Measurements from ENCODE around the gene UCP2.

The UCP2 gene

DNA sequence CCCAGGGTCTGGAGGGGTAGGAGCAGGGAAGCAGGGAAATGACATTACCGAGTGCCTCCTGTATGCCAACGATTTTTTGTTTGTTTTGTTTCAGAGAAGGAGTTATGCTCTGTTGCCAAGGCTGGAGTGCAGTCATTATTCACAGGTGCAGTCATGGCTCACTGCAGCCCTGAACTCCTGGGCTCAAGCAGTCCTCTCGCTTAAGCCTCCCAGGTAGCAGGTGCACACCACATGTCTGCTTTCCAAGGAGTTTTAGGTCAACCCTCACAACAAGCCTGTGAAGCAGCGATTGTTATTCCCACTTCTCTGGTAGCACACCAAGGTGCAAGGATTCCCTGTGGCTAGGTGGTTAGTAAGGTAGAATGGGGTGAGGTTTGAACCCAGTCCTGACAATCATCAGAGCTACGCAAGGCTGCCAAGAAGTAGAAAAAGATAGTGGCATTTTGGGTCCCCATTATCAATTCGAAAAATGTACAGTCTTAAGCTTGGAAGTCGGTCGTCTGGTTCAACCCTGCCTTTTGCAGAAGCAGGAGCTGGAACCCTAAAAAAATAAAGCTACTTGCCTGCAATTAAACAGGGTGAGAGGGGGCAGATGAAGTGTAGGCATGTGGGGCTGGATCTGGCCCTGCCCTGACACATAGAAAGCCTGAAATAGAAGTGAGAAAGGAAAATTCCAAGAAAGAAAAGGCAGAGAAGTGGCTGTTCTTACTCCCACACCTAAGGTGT is 17.1 kb upstream of the UCP2 start:
- H3K27me3 ChIP-seq (ENCODE audit: control insufficient read depth in 3 of 3, insufficient read depth in 3 of 3, low read depth in 1 of 3, low read length in 3 of 3) = no peaks in the 10 kb centered on the region
- H3K9me3 ChIP-seq (replicated peaks in 1 of 2; ENCODE audit: control insufficient read depth in 2 of 2, insufficient read depth in 1 of 2, low read depth in 1 of 2, low read length in 2 of 2) = no peaks in the 10 kb centered on the region
- no peak overlapping the region for H3K4me3 ChIP-seq (ENCODE audit: low read length in 2 of 2)
- no peak overlapping the region for H2BK15ac ChIP-seq (ENCODE audit: low read length)
- no peak overlapping the region for H3K14ac ChIP-seq (ENCODE audit: low read length)
- H4K8ac ChIP-seq (ENCODE audit: low read depth, low read length) = no peak overlapping the region
- no peak overlapping the region for H3K4ac ChIP-seq (ENCODE audit: low read length)
- no peak overlapping the region for H2AK5ac ChIP-seq (ENCODE audit: low read depth, low read length)
- H3K9ac ChIP-seq (ENCODE audit: low read depth, low read length, poor library complexity) = no peak overlapping the region
- H3K4me1 ChIP-seq (ENCODE audit: control insufficient read depth in 2 of 2, insufficient read depth in 1 of 2, low read depth in 1 of 2, low read length in 2 of 2) = no peaks in the 10 kb centered on the region
- no peak overlapping the region for H4K91ac ChIP-seq (ENCODE audit: low read depth, low read length, poor library complexity)
- H2BK120ac ChIP-seq (ENCODE audit: low read depth, low read length) = no peak overlapping the region
- no peak for DNase-seq (ENCODE audit: low spot score)
- H3K18ac ChIP-seq (ENCODE audit: low read length) = no peak overlapping the region
- H2AFZ ChIP-seq (ENCODE audit: low read length) = no peak overlapping the region
- H3K27ac ChIP-seq (replicated peaks; ENCODE audit: low read length) = no peak overlapping the region
- WGBS, 2 donors (ENCODE audit: extremely low coverage in 2 of 2, insufficient read length in 2 of 2, insufficient replicate concordance in 1 of 2) = no CpG with 5 or more reads among the region's 8 CpGs
- no peak overlapping the region for H2BK12ac ChIP-seq (ENCODE audit: low read length)
- no peaks in the 10 kb centered on the region for H3K79me1 ChIP-seq (ENCODE audit: low read depth, low read length)
- H3K23ac ChIP-seq (ENCODE audit: low read depth, low read length, poor library complexity) = no peak overlapping the region
- peaks cover 2 to 36% of the 10 kb centered on the region in 2 donors for H3K36me3 ChIP-seq (replicated peaks in 1 of 2; ENCODE audit: control insufficient read depth in 2 of 2, insufficient read depth in 2 of 2, low read length in 2 of 2)
- H2BK5ac ChIP-seq (ENCODE audit: low read length) = no peak overlapping the region
- H3K4me2 ChIP-seq (ENCODE audit: insufficient read depth, low read length, poor library complexity, severe bottlenecking) = no peak overlapping the region

DNA sequence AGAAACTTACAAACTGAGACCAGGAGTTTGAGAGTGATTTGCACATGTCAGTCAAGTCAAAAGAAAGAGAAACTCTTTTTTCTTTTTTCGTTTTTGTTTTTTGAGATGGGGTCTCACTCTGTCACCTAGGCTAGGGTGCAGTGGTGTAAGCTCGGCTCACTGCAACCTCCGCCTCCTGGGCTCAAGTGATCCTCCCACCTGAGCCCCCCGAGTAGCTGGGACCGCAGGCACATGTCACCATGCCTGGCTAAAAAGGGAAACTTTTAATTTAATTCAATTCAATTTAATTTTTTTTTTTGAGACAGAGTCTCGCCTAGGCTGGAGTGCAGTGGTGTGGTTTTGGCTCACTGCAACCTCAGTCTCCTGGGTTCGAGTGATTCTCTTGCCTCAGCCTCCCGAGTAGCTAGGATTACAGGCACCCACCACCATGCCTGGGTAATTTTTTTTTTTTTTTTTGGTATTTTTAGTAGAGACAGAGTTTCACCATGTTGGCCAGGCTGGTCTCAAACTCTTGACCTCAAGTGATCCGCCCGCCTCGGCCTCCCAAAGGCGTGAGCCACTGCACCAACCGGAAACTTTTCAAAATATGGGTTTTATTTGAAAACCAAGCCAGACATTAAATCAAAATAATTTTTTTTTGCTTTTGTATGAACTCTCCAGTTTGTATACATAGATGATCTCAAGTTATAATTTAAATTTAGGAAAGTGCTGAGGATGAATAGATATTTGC is 16.4 kb upstream of the UCP2 start:
- no CpG with 5 or more reads among the region's 13 CpGs for WGBS, 2 donors (ENCODE audit: extremely low coverage in 2 of 2, insufficient read length in 2 of 2, insufficient replicate concordance in 1 of 2)
- H3K4ac ChIP-seq (ENCODE audit: low read length) = no peak overlapping the region
- no peak overlapping the region for H2BK15ac ChIP-seq (ENCODE audit: low read length)

DNA sequence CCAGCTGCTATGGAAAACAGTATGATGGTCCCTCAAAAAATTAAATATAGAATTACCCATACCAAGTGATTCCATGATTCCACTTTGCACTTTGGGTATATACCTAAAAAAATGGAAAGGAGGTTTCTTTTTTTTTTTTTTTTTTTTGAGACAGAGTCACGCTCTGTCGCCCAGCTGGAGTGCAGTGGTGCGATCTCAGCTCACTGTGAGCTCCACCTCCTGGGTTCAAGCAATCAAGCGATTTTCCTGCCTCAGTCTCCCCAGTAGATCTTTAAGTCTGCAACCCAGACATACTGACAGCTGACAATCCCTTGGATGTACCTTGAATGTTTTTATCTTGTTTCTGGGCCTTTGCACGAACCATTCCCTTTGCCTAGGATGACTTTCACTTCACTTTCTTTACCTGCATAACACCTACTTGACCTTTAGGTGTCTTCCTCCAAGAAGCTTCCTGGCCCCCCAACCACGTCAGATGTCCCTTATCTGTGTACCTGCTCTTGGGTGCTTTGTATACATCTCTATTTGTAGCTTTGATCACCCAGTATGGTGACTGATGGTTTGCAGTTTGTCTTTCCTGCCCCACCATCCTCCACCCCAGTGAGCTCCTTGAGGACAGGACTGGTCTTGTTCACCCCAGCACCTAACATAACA is 14.6 kb upstream of the UCP2 start:
- Histone ChIP-seq H2BK120ac (ENCODE audit: low read depth, low read length) (no peak overlapping the region), H3K36me3 (replicated peaks in 1 of 2; ENCODE audit: control insufficient read depth in 2 of 2, insufficient read depth in 2 of 2, low read length in 2 of 2) (peaks cover 0 to 12% of the 10 kb centered on the region in 2 donors), H3K9ac (ENCODE audit: low read depth, low read length, poor library complexity) (no peak overlapping the region), H2AFZ (ENCODE audit: low read length) (no peak overlapping the region), H3K27ac (replicated peaks; ENCODE audit: low read length) (no peak overlapping the region), H2AK5ac (ENCODE audit: low read depth, low read length) (no peak overlapping the region), H2BK12ac (ENCODE audit: low read length) (peak overlapping the region; percentile 14), H3K27me3 (ENCODE audit: control insufficient read depth in 3 of 3, insufficient read depth in 3 of 3, low read depth in 1 of 3, low read length in 3 of 3) (no peaks in the 10 kb centered on the region), H2BK5ac (ENCODE audit: low read length) (no peak overlapping the region), H3K79me1 (ENCODE audit: low read depth, low read length) (no peaks in the 10 kb centered on the region), H4K91ac (ENCODE audit: low read depth, low read length, poor library complexity) (no peak overlapping the region), H3K9me3 (replicated peaks in 1 of 2; ENCODE audit: control insufficient read depth in 2 of 2, insufficient read depth in 1 of 2, low read depth in 1 of 2, low read length in 2 of 2) (no peaks in the 10 kb centered on the region), H3K23ac (ENCODE audit: low read depth, low read length, poor library complexity) (no peak overlapping the region), H4K8ac (ENCODE audit: low read depth, low read length) (no peak overlapping the region), H3K14ac (ENCODE audit: low read length) (no peak overlapping the region), H3K4ac (ENCODE audit: low read length) (no peak overlapping the region), H3K4me2 (ENCODE audit: insufficient read depth, low read length, poor library complexity, severe bottlenecking) (no peak overlapping the region), H3K4me1 (ENCODE audit: control insufficient read depth in 2 of 2, insufficient read depth in 1 of 2, low read depth in 1 of 2, low read length in 2 of 2) (no peaks in the 10 kb centered on the region), H3K4me3 (ENCODE audit: low read length in 2 of 2) (no peak overlapping the region), H2BK15ac (ENCODE audit: low read length) (no peak overlapping the region), H3K18ac (ENCODE audit: low read length) (no peak overlapping the region)
- DNase-seq (ENCODE audit: low spot score) = no peak
- no CpG with 5 or more reads among the region's 6 CpGs for WGBS, 2 donors (ENCODE audit: extremely low coverage in 2 of 2, insufficient read length in 2 of 2, insufficient replicate concordance in 1 of 2)

More for the DNA sequence above, 16.4 kb upstream of the UCP2 start:
- H3K36me3 ChIP-seq (replicated peaks in 1 of 2; ENCODE audit: control insufficient read depth in 2 of 2, insufficient read depth in 2 of 2, low read length in 2 of 2) = peaks cover 2 to 30% of the 10 kb centered on the region in 2 donors
- H2AFZ ChIP-seq (ENCODE audit: low read length) = no peak overlapping the region
- H3K14ac ChIP-seq (ENCODE audit: low read length) = no peak overlapping the region
- no peak overlapping the region for H3K27ac ChIP-seq (replicated peaks; ENCODE audit: low read length)
- H3K79me1 ChIP-seq (ENCODE audit: low read depth, low read length) = no peaks in the 10 kb centered on the region
- no peak overlapping the region for H4K8ac ChIP-seq (ENCODE audit: low read depth, low read length)
- no peak overlapping the region for H4K91ac ChIP-seq (ENCODE audit: low read depth, low read length, poor library complexity)
- no peak overlapping the region for H3K4me3 ChIP-seq (ENCODE audit: low read length in 2 of 2)
- H3K9ac ChIP-seq (ENCODE audit: low read depth, low read length, poor library complexity) = no peak overlapping the region
- no peak overlapping the region for H3K4me2 ChIP-seq (ENCODE audit: insufficient read depth, low read length, poor library complexity, severe bottlenecking)
- no peak overlapping the region for H2BK5ac ChIP-seq (ENCODE audit: low read length)
- H3K4me1 ChIP-seq (ENCODE audit: control insufficient read depth in 2 of 2, insufficient read depth in 1 of 2, low read depth in 1 of 2, low read length in 2 of 2) = no peaks in the 10 kb centered on the region
- DNase-seq (ENCODE audit: low spot score) = no peak
- H2BK12ac ChIP-seq (ENCODE audit: low read length) = no peak overlapping the region
- no peak overlapping the region for H3K23ac ChIP-seq (ENCODE audit: low read depth, low read length, poor library complexity)
- no peak overlapping the region for H2AK5ac ChIP-seq (ENCODE audit: low read depth, low read length)
- no peaks in the 10 kb centered on the region for H3K9me3 ChIP-seq (replicated peaks in 1 of 2; ENCODE audit: control insufficient read depth in 2 of 2, insufficient read depth in 1 of 2, low read depth in 1 of 2, low read length in 2 of 2)
- H3K27me3 ChIP-seq (ENCODE audit: control insufficient read depth in 3 of 3, insufficient read depth in 3 of 3, low read depth in 1 of 3, low read length in 3 of 3) = no peaks in the 10 kb centered on the region
- no peak overlapping the region for H2BK120ac ChIP-seq (ENCODE audit: low read depth, low read length)
- no peak overlapping the region for H3K18ac ChIP-seq (ENCODE audit: low read length)

DNA sequence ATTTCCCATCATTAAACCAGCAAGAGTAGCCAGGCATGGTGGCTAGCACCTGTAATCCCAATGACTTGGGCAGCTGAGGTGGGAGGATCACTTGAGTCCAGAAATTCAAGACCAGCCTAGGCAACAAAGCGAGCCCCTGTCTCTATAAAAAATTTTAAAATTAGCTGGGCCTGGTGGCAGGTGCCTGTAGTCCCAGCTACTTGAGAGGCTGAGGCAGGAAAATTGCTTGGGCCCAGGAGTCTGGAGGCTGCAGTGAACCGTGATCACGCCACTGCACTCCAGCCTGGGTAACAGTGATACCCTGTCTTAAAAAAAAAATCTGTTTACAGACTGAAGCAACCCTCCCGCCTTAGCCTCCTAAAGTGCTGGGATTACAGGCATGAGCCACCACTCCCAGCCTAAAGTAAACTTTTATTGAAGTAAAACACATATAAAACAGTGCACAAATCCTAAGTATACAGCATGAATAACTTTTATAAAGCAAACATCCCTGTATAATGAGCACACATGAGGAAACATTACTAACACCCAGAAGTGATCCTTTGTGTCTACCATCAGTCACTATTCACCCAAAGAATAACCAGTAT is 13.6 kb upstream of the UCP2 start:
- Histone ChIP-seq H3K4me2 (ENCODE audit: insufficient read depth, low read length, poor library complexity, severe bottlenecking) (no peak overlapping the region), H3K4ac (ENCODE audit: low read length) (no peak overlapping the region), H2BK5ac (ENCODE audit: low read length) (no peak overlapping the region), H2AK5ac (ENCODE audit: low read depth, low read length) (no peak overlapping the region), H3K27ac (replicated peaks; ENCODE audit: low read length) (no peak overlapping the region), H3K9ac (ENCODE audit: low read depth, low read length, poor library complexity) (no peak overlapping the region), H3K23ac (ENCODE audit: low read depth, low read length, poor library complexity) (no peak overlapping the region), H3K36me3 (replicated peaks in 1 of 2; ENCODE audit: control insufficient read depth in 2 of 2, insufficient read depth in 2 of 2, low read length in 2 of 2) (peaks cover 0 to 2% of the 10 kb centered on the region in 2 donors), H3K14ac (ENCODE audit: low read length) (no peak overlapping the region), H2BK120ac (ENCODE audit: low read depth, low read length) (no peak overlapping the region), H3K4me1 (ENCODE audit: control insufficient read depth in 2 of 2, insufficient read depth in 1 of 2, low read depth in 1 of 2, low read length in 2 of 2) (no peaks in the 10 kb centered on the region), H3K27me3 (ENCODE audit: control insufficient read depth in 3 of 3, insufficient read depth in 3 of 3, low read depth in 1 of 3, low read length in 3 of 3) (no peaks in the 10 kb centered on the region), H3K79me1 (ENCODE audit: low read depth, low read length) (no peaks in the 10 kb centered on the region), H3K9me3 (replicated peaks in 1 of 2; ENCODE audit: control insufficient read depth in 2 of 2, insufficient read depth in 1 of 2, low read depth in 1 of 2, low read length in 2 of 2) (no peaks in the 10 kb centered on the region), H3K4me3 (ENCODE audit: low read length in 2 of 2) (no peak overlapping the region), H4K8ac (ENCODE audit: low read depth, low read length) (no peak overlapping the region), H2BK15ac (ENCODE audit: low read length) (no peak overlapping the region), H4K91ac (ENCODE audit: low read depth, low read length, poor library complexity) (no peak overlapping the region), H2AFZ (ENCODE audit: low read length) (no peak overlapping the region), H2BK12ac (ENCODE audit: low read length) (no peak overlapping the region), H3K18ac (ENCODE audit: low read length) (no peak overlapping the region)
- no peak for DNase-seq (ENCODE audit: low spot score)
- no CpG with 5 or more reads among the region's 4 CpGs for WGBS, 2 donors (ENCODE audit: extremely low coverage in 2 of 2, insufficient read length in 2 of 2, insufficient replicate concordance in 1 of 2)
